ENCODE results near the gene SLC12A5.

The SLC12A5 gene

GRCh38 chr20:46012921-46013320 is 16.1 kb upstream of the SLC12A5 start:
- DNase-seq (ENCODE audit: low spot score): no peak
- in situ Hi-C loops (cut with MboI; ENCODE audit: low sequenced_read_pairs, unreplicated experiment): no loop called here
- no peak for TF ChIP-seq CTCF (IDR thresholded peaks at IDR 0.05; ENCODE audit: borderline replicate concordance, control extremely low read depth, extremely low read depth, insufficient read depth, missing control alignments)

- peak; percentile 7 for TF ChIP-seq CTCF (IDR thresholded peaks at IDR 0.05; ENCODE audit: borderline replicate concordance, control extremely low read depth, extremely low read depth, insufficient read depth, missing control alignments)
- no peak for DNase-seq (ENCODE audit: low spot score)
- in situ Hi-C loops (cut with MboI; ENCODE audit: low sequenced_read_pairs, unreplicated experiment): no loop called here
These were observed 15.6 kb upstream of the SLC12A5 start for GRCh38 chr20:46013322-46013828.

GRCh38 chr20:46013829-46014516 is 15.0 kb upstream of the SLC12A5 start:
- TF ChIP-seq CTCF (IDR thresholded peaks at IDR 0.05; ENCODE audit: borderline replicate concordance, control extremely low read depth, extremely low read depth, insufficient read depth, missing control alignments): peak; percentile 85

GRCh38 chr20:46014517-46015396 is 14.3 kb upstream of the SLC12A5 start:
- in situ Hi-C loops (cut with MboI; ENCODE audit: low sequenced_read_pairs, unreplicated experiment): no loop called here
- no peak for TF ChIP-seq CTCF (IDR thresholded peaks at IDR 0.05; ENCODE audit: borderline replicate concordance, control extremely low read depth, extremely low read depth, insufficient read depth, missing control alignments)
- DNase-seq (ENCODE audit: low spot score): no peak

More at GRCh38 chr20:46013829-46014516, 15.0 kb upstream of the SLC12A5 start:
- in situ Hi-C loops (cut with MboI; ENCODE audit: low sequenced_read_pairs, unreplicated experiment): no loop called here
- peak; percentile 88 for DNase-seq (ENCODE audit: low spot score)

- in situ Hi-C loops (cut with MboI; ENCODE audit: low sequenced_read_pairs, unreplicated experiment): no loop called here
- no peak for DNase-seq (ENCODE audit: low spot score)
These were observed 11.7 kb upstream of the SLC12A5 start for GRCh38 chr20:46017272-46017671.

More at GRCh38 chr20:46017272-46017671, 11.7 kb upstream of the SLC12A5 start:
- TF ChIP-seq CTCF (IDR thresholded peaks at IDR 0.05; ENCODE audit: borderline replicate concordance, control extremely low read depth, extremely low read depth, insufficient read depth, missing control alignments): no peak
